ENCODE data around the gene DRD4.

The DRD4 gene

GRCh38 chr11:636511-637332, at the start of gene DRD4:
Gene DRD4 (plus strand): TSS chr11:637269. CDS start chr11:637305, 36 bp downstream.
- DNase-seq (ENCODE audit: low read depth) = no peak
- no peak for TF ChIP-seq CTCF (conservative IDR thresholded peaks at IDR 0.05; ENCODE audit: low read depth, low read length)
- peak within 1 kb of the TSS; percentile 56 for H3K4me3 ChIP-seq (ENCODE audit: low read length)

GRCh38 chr11:587546-587945, 49.5 kb upstream of the DRD4 start:
- DNase-seq (ENCODE audit: low read depth) = no peak
- no peak overlapping the region for H3K4me3 ChIP-seq (ENCODE audit: low read length)
- TF ChIP-seq CTCF (conservative IDR thresholded peaks at IDR 0.05; ENCODE audit: low read depth, low read length) = no peak

- no peak for TF ChIP-seq CTCF (conservative IDR thresholded peaks at IDR 0.05; ENCODE audit: low read depth, low read length)
- peak; percentile 90 for DNase-seq (ENCODE audit: low read depth)
- H3K4me3 ChIP-seq (ENCODE audit: low read length) = no peak overlapping the region
Observed at GRCh38 chr11:587978-588380, 49.1 kb upstream of the DRD4 start.

GRCh38 chr11:589798-590197, 47.3 kb upstream of the DRD4 start:
- TF ChIP-seq CTCF (conservative IDR thresholded peaks at IDR 0.05; ENCODE audit: low read depth, low read length) = no peak
- H3K4me3 ChIP-seq (ENCODE audit: low read length) = no peak overlapping the region
- no peak for DNase-seq (ENCODE audit: low read depth)

- DNase-seq (ENCODE audit: low read depth) = no peak
- no peak for TF ChIP-seq CTCF (conservative IDR thresholded peaks at IDR 0.05; ENCODE audit: low read depth, low read length)
- H3K4me3 ChIP-seq (ENCODE audit: low read length) = no peak overlapping the region
Observed at GRCh38 chr11:590997-591396, 46.1 kb upstream of the DRD4 start.

- H3K4me3 ChIP-seq (ENCODE audit: low read length) = no peak overlapping the region
- DNase-seq (ENCODE audit: low read depth) = no peak
- no peak for TF ChIP-seq CTCF (conservative IDR thresholded peaks at IDR 0.05; ENCODE audit: low read depth, low read length)
Observed at GRCh38 chr11:592501-592900, 44.6 kb upstream of the DRD4 start.

GRCh38 chr11:592918-593317, 44.2 kb upstream of the DRD4 start:
- H3K4me3 ChIP-seq (ENCODE audit: low read length) = no peak overlapping the region
- DNase-seq (ENCODE audit: low read depth) = no peak
- TF ChIP-seq CTCF (conservative IDR thresholded peaks at IDR 0.05; ENCODE audit: low read depth, low read length) = no peak
